ENCODE data around the gene ZWILCH.

DNA sequence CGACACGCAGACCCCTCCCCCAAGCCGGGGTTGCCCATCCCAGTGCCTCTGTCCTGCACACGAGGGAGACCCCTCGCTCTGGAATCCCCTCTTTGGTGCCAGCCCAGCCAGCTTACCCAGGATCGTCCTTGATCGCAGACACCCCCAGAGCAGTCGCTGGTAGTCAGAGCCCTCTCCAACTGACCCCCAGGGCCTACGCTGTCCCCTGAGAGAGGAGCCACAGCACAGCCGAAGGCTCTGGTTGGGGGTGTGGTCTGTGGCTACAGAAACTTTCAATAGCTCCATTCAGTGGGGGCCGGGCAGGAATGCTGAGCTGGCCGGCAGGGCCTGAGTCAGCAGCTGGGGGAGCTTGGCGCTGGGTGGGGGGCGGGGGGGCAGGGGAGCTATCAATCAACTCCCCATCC is 60.6 kb downstream of the ZWILCH start, which contains the start of gene LCTL:
- TF ChIP-seq POLR2AphosphoS5 (IDR thresholded peaks at IDR 0.05; ENCODE audit: low read depth, low read length) (no peak), POLR2A (IDR thresholded peaks at IDR 0.05; ENCODE audit: low read depth, low read length) (no peak), TAF1 (IDR thresholded peaks at IDR 0.05; ENCODE audit: borderline replicate concordance, low read depth, low read length) (no peak)

Measured in GM12892 (cell line).